HEK293T (cell line): ENCODE data around the gene MRPL55.

Source experiments
- ELF4 ChIP-seq: fragments of 450-650 bp; IDR thresholded peaks from 2 replicates; pipeline ENCODE4 v1.6.1; 2017; ENCODE audit warnings: antibody characterized with exemption
- FOXA1 ChIP-seq: fragments of 450-650 bp; IDR thresholded peaks from 2 replicates; pipeline ENCODE4 v1.6.1; 2016; ENCODE audit warnings: mild to moderate bottlenecking
- FOXM1 ChIP-seq: fragments of 450-650 bp; IDR thresholded peaks from 2 replicates; pipeline ENCODE4 v1.6.1; 2017; ENCODE audit warnings: mild to moderate bottlenecking, borderline replicate concordance

DNA sequence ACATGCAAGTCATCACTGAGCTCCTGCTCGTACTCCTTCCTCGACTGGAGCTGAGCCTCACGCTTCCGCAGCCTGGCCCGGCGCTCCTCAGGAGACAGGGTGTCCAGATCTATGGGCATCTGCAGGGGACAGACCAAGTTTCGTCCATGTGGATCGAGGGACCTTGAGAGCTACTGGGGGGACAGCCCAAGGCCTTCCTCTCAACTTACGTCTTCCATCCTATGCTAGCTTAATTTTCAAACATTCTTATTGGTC lies 2.4 kb downstream of the MRPL55 start:
- TF ChIP-seq FOXM1 (no peak), FOXA1 (no peak), ELF4 (no peak)
